ENCODE data around the gene BCL2. TPM values are rescaled to one million over a fixed set of nuclear protein-coding genes. Genes with fewer than 3 reads are reported as not detected.
A peak's percentile ranks its signal among the peaks of the same experiment; 100 is the strongest.

The BCL2 gene
- total RNA-seq, 4 donors from 2014 or later = 14.3 to 34.8 (median 23.5) TPM

DNA sequence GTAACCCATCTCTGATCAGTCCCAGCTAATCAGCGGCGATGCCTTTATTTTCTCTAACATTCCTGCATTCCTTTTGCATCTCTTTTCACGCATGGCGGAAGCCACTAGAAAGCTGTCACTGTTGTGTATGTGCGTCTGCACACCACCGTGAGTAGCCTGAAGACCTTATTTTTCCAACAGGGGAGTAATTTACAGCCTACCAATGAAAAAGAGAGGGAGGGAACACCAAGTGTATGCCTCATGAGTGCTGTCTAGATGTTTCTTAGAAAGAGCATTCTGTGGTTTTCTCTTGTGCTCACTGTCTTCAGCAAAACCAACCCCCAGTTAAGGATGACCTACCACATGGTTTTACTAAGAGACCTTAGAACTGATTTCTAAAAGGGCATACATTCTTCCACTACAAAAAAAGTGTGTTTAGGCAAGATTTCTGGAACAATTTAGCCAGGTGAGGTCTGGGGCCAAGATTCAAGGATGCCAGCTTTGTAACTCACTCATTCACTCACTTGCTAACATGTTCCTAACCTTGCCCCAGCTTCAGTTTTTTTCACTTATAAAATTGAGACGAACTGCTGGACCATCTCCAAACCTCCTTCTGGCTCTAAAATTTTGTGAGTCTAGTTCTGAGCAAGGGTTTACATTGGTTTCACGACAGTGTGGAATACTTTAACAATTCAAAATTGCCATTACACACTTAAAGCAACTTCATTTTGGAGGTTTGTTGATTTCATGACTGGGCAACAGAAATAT is 51.4 kb downstream of the BCL2 start:
- H3K27me3 ChIP-seq = no peaks in the 10 kb centered on the region
- WGBS, 2 donors (ENCODE audit: low coverage in 1 of 2) = 84 to 88% methylated on average over 4 to 8 of the region's 8 CpGs
- in situ Hi-C loops (cut with MboI; ENCODE audit: low pct_ligation_motif_present in 1 of 4, low pct_unique_long_range_greater_than_20kb in 1 of 4, low sequenced_read_pairs in 3 of 4) (no loop called here), intact Hi-C loops (cut with DNase I; ENCODE audit: low total_unique reads) (no loop called here)
- no peak for DNase-seq
- TF ChIP-seq EP300 (IDR thresholded peaks at IDR 0.05; ENCODE audit: low read depth) (no peak), POLR2A (IDR thresholded peaks at IDR 0.05) (no peak), POLR2AphosphoS5 (IDR thresholded peaks at IDR 0.05) (no peak)
- TF ChIP-seq, protein P1, sequence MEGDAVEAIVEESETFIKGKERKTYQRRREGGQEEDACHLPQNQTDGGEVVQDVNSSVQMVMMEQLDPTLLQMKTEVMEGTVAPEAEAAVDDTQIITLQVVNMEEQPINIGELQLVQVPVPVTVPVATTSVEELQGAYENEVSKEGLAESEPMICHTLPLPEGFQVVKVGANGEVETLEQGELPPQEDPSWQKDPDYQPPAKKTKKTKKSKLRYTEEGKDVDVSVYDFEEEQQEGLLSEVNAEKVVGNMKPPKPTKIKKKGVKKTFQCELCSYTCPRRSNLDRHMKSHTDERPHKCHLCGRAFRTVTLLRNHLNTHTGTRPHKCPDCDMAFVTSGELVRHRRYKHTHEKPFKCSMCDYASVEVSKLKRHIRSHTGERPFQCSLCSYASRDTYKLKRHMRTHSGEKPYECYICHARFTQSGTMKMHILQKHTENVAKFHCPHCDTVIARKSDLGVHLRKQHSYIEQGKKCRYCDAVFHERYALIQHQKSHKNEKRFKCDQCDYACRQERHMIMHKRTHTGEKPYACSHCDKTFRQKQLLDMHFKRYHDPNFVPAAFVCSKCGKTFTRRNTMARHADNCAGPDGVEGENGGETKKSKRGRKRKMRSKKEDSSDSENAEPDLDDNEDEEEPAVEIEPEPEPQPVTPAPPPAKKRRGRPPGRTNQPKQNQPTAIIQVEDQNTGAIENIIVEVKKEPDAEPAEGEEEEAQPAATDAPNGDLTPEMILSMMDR (IDR thresholded peaks at IDR 0.05) = no peak
- H3K4me3 ChIP-seq = no peak overlapping the region
- no peaks in the 10 kb centered on the region for H3K36me3 ChIP-seq
- H3K9me3 ChIP-seq = no peaks in the 10 kb centered on the region
- peaks cover 5 to 45% (median 10%) of the 10 kb centered on the region in 4 donors for H3K4me1 ChIP-seq
- H3K27ac ChIP-seq = no peak overlapping the region

DNA sequence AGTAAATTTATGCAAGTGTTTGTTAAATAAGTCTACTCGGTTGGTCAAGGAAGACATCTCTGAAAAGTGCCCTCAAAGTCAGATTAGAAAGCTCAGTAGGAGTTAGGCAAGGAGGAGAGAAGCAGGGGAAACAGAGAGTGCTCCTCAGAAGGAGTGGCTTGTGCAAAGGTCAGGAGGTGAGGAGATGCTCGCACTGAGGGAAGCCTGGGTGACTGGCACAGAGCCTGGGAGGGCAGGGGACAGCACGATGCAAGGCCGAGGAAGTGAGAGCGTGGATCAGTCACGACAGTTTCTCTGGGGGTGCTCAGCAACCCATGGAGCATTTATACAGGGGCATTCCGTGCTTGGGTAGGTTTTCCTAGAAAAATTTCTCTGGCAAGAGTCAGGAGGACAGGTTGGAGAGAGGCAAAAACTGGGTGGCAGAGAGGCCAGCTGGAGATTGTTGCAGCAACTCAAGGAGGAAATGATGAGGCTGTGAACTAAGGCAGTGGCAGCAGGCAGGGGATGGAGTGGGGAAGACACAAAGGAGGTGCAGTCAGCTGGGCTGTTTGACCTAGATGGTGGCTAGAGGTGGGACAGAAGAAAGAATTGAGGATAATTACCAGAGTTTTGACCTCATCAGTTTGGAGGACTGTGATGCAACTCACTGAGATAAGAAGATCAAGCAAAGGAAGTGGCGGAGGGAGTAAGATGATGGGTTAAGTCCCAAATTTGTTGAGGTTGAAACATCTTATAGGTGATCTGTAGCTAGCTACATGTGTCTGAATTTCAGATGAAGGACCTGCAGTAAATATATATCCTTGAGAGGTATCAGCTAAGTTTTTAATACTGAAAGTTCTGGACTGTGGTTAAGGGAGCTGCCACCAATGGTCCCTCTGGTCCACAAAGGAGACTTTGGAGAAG is 52.4 kb downstream of the BCL2 start:
- TF ChIP-seq POLR2A (IDR thresholded peaks at IDR 0.05) (no peak), POLR2AphosphoS5 (IDR thresholded peaks at IDR 0.05) (no peak), EP300 (IDR thresholded peaks at IDR 0.05; ENCODE audit: low read depth) (no peak)
- TF ChIP-seq, protein P1 (IDR thresholded peaks at IDR 0.05) = no peak
- Histone ChIP-seq H3K27ac (no peak overlapping the region), H3K9me3 (no peaks in the 10 kb centered on the region), H3K4me3 (no peak overlapping the region), H3K27me3 (no peaks in the 10 kb centered on the region), H3K36me3 (no peaks in the 10 kb centered on the region), H3K4me1 (peaks cover 6 to 45% (median 13%) of the 10 kb centered on the region in 4 donors)
- in situ Hi-C loops (cut with MboI; ENCODE audit: low pct_ligation_motif_present in 1 of 4, low pct_unique_long_range_greater_than_20kb in 1 of 4, low sequenced_read_pairs in 3 of 4) = no loop called here
- no peak for DNase-seq
- intact Hi-C loops (cut with DNase I; ENCODE audit: low total_unique reads) = no loop called here
- 76% methylated on average over 8 of the region's 8 CpGs for WGBS, 2 donors (ENCODE audit: low coverage in 1 of 2)

DNA sequence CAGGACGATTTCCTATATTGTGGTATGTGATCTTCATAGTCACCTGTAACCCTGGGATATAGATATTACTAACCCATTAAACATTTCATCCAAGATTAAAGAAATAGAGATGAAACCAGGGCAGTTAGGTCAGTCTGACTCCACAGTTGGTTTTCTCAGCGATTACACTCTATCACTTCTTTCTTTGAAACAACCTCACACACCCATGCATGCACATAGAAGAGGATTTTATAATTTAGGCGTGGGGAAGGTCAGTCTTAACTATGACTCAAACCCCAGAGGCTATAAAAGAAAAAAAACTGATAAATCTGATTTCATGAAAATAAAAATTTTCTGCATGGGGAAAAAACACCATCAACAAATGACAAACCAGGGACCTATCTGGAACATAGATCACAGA is 54.2 kb downstream of the BCL2 start:
- H3K27me3 ChIP-seq = no peaks in the 10 kb centered on the region
- no peak overlapping the region for H3K4me3 ChIP-seq
- TF ChIP-seq POLR2AphosphoS5 (IDR thresholded peaks at IDR 0.05) = no peak
- no peak for TF ChIP-seq EP300 (IDR thresholded peaks at IDR 0.05; ENCODE audit: low read depth)
- TF ChIP-seq, protein P1 (IDR thresholded peaks at IDR 0.05) = no peak
- no peak for TF ChIP-seq POLR2A (IDR thresholded peaks at IDR 0.05)
- in situ Hi-C loops (cut with MboI; ENCODE audit: low pct_ligation_motif_present in 1 of 4, low pct_unique_long_range_greater_than_20kb in 1 of 4, low sequenced_read_pairs in 3 of 4) (no loop called here), intact Hi-C loops (cut with DNase I; ENCODE audit: low total_unique reads) (no loop called here)
- no peaks in the 10 kb centered on the region for H3K36me3 ChIP-seq
- no peaks in the 10 kb centered on the region for H3K9me3 ChIP-seq
- 49 to 63% methylated on average over 3 of the region's 3 CpGs for whole genome bisulfite sequencing, 2 donors (ENCODE audit: low coverage in 1 of 2)
- H3K4me1 ChIP-seq = peaks cover 6 to 49% (median 14%) of the 10 kb centered on the region in 4 donors
- peak overlapping the region in 1 of 4 donors; percentile 17 for H3K27ac ChIP-seq
- DNase-seq = no peak

DNA sequence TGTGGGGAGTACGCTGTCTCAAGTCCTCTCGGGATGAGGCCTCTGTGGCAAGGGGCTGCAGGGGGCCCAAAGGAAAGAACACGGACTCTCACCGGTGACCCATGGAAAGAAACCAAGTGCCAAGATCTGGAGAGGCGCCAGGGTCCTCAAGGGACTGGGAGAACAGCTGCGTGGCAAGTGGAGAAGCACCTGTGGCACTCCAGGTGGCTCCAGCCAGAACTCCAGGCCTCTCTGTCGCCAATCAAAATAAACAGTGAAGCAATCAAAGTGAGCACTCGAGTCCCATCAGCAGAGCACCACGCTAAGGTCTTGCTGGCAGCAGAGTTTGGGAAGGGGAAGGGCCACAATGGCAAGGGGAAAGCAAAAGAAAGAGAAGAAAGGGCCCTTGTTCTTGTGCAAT is 54.7 kb downstream of the BCL2 start:
- WGBS, 2 donors (ENCODE audit: low coverage in 1 of 2) = 70 to 72% methylated on average over 3 to 9 of the region's 9 CpGs
- H3K27ac ChIP-seq = peak overlapping the region in 1 of 4 donors; percentile 17
- H3K4me1 ChIP-seq = peaks cover 6 to 54% (median 16%) of the 10 kb centered on the region in 4 donors
- no peak for TF ChIP-seq POLR2AphosphoS5 (IDR thresholded peaks at IDR 0.05)
- TF ChIP-seq EP300 (IDR thresholded peaks at IDR 0.05; ENCODE audit: low read depth) = no peak
- TF ChIP-seq, protein P1 (IDR thresholded peaks at IDR 0.05) = no peak
- no peak for TF ChIP-seq POLR2A (IDR thresholded peaks at IDR 0.05)
- no peaks in the 10 kb centered on the region for H3K36me3 ChIP-seq
- in situ Hi-C loops (cut with MboI; ENCODE audit: low pct_ligation_motif_present in 1 of 4, low pct_unique_long_range_greater_than_20kb in 1 of 4, low sequenced_read_pairs in 3 of 4) = no loop called here
- intact Hi-C loops (cut with DNase I; ENCODE audit: low total_unique reads) = loop anchor here (5.0 kb wide), 1 partner anchor 543 kb away; no protein-coding TSS in a partner anchor
- no peak overlapping the region for H3K4me3 ChIP-seq
- no peak for DNase-seq
- H3K9me3 ChIP-seq = no peaks in the 10 kb centered on the region
- no peaks in the 10 kb centered on the region for H3K27me3 ChIP-seq

Data from transverse colon (tissue), 4 donors.